ENCODE data around the gene CPLANE2. TPM values are rescaled to one million over a fixed set of nuclear protein-coding genes. Genes with fewer than 3 reads are reported as not detected.

Gene CPLANE2
- total RNA-seq, 1 experiment from 2014 or later: 6.3 TPM

- Histone ChIP-seq H3T11ph (ENCODE audit: low read length) (no peak overlapping the region), H2BK15ac (ENCODE audit: low read depth, low read length) (no peak overlapping the region), H2BK5ac (ENCODE audit: insufficient read length, low read length) (no peak overlapping the region), H2AK5ac (ENCODE audit: insufficient read length, low read length) (no peak overlapping the region), H3K9me3 (ENCODE audit: control insufficient read depth, low read depth, low read length) (no peaks in the 10 kb centered on the region), H3K4me2 (ENCODE audit: insufficient read depth, insufficient read length, low read length) (peak overlapping the region; percentile 84), H3K4ac (ENCODE audit: low read depth, low read length) (no peak overlapping the region), H3K14ac (ENCODE audit: insufficient read depth, low read length) (peak overlapping the region; percentile 77), H2BK20ac (ENCODE audit: low read depth, low read length, poor library complexity, severe bottlenecking) (no peak overlapping the region), H4K8ac (replicated peaks; ENCODE audit: insufficient read length, low read depth, low read length) (no peak overlapping the region), H3K79me1 (ENCODE audit: insufficient read depth, low read depth, low read length, poor library complexity, severe bottlenecking) (no peaks in the 10 kb centered on the region), H3K56ac (ENCODE audit: insufficient read length, low read depth, low read length) (no peak overlapping the region), H3K23me2 (ENCODE audit: insufficient read length, low read depth, low read length, poor library complexity, severe bottlenecking) (peaks cover 10% of the 10 kb centered on the region), H2BK120ac (ENCODE audit: low read depth, low read length, poor library complexity, severe bottlenecking) (no peak overlapping the region), H3K79me2 (ENCODE audit: insufficient read depth, low read length) (no peaks in the 10 kb centered on the region; the same call in none of the 2 replicates), H4K20me1 (ENCODE audit: control insufficient read depth, insufficient read depth, insufficient read length) (no peaks in the 10 kb centered on the region), H3K27ac (ENCODE audit: insufficient read length, low read depth, low read length) (no peak overlapping the region), H4K91ac (ENCODE audit: insufficient read length, low read depth, low read length) (no peak overlapping the region), H2BK12ac (ENCODE audit: insufficient read length, low read depth, low read length) (no peak overlapping the region), H3K27me3 (ENCODE audit: insufficient read depth, low read length) (no peaks in the 10 kb centered on the region), H3K23ac (ENCODE audit: insufficient read length, low read depth, low read length) (no peak overlapping the region), H3K4me1 (ENCODE audit: insufficient read depth, low read length) (no peaks in the 10 kb centered on the region; the same call in 1 of the 2 replicates), H4K5ac (ENCODE audit: insufficient read length, low read depth, low read length) (no peak overlapping the region), H3K9ac (ENCODE audit: extremely low read depth, insufficient read length, low read length) (peak overlapping the region; percentile 39), H2AFZ (ENCODE audit: low read length) (no peak overlapping the region), H3K18ac (ENCODE audit: insufficient read length, low read depth, low read length) (peak overlapping the region; percentile 74)
- H3K4me1 Mint-ChIP-seq: peaks cover 20 to 33% of the 10 kb centered on the region in 2 experiments
- WGBS (ENCODE audit: extremely low coverage, insufficient read length, low lambda C conversion rate): no CpG with 5 or more reads among the region's 38 CpGs
- peak overlapping the region; percentile 82 to 92 for H3K4me3 Mint-ChIP-seq
- no peak for TF ChIP-seq CTCF (conservative IDR thresholded peaks at IDR 0.05)
- H3K27ac Mint-ChIP-seq: no peak overlapping the region
- no peaks in the 10 kb centered on the region for H3K27me3 Mint-ChIP-seq (ENCODE audit: low read depth)
- no peaks in the 10 kb centered on the region for H3K9me3 Mint-ChIP-seq
- H3K36me3 Mint-ChIP-seq (ENCODE audit: insufficient read depth in 1 of 3, low read depth in 3 of 3): peaks cover 9 to 35% (median 19%) of the 10 kb centered on the region in 3 experiments; a peak in 6 of 7 replicates
- DNase-seq: no peak
These were observed 31.0 kb downstream of the CPLANE2 start for GRCh38 chr1:16205891-16206546.

All from H9 (cell line).